HG03457 (cell line): Measurements from ENCODE around the gene MRPL36.

ENCODE experiments used
- ATAC-seq: cut with Tn5 transposase; IDR thresholded peaks from one replicate; pipeline ENCODE4 v1.9.1; 2021; ENCODE audit warnings: moderate number of reproducible peaks; ENCODE audit not compliant: unreplicated experiment

Gene MRPL36

GRCh38 chr5:1751864-1752822 lies 47.5 kb downstream of the MRPL36 start:
- no peak for ATAC-seq

GRCh38 chr5:1751026-1751863 lies 48.4 kb downstream of the MRPL36 start:
- ATAC-seq = no peak

- no peak for ATAC-seq
Measured at GRCh38 chr5:1750469-1750868, 49.2 kb downstream of the MRPL36 start.

- ATAC-seq = no peak
Measured at GRCh38 chr5:1749346-1750124, 50.1 kb downstream of the MRPL36 start.

- ATAC-seq = no peak
Measured at GRCh38 chr5:1748845-1749244, 50.8 kb downstream of the MRPL36 start.
